ENCODE data around the gene ZDHHC11B.
A peak's percentile ranks its signal among the peaks of the same experiment; 100 is the strongest.
"Not testable (repeated sequence)": the region's sequence is repeated elsewhere in the genome, so short reads cannot be mapped to it uniquely, and the experiment has no call there.

The ZDHHC11B gene

DNA sequence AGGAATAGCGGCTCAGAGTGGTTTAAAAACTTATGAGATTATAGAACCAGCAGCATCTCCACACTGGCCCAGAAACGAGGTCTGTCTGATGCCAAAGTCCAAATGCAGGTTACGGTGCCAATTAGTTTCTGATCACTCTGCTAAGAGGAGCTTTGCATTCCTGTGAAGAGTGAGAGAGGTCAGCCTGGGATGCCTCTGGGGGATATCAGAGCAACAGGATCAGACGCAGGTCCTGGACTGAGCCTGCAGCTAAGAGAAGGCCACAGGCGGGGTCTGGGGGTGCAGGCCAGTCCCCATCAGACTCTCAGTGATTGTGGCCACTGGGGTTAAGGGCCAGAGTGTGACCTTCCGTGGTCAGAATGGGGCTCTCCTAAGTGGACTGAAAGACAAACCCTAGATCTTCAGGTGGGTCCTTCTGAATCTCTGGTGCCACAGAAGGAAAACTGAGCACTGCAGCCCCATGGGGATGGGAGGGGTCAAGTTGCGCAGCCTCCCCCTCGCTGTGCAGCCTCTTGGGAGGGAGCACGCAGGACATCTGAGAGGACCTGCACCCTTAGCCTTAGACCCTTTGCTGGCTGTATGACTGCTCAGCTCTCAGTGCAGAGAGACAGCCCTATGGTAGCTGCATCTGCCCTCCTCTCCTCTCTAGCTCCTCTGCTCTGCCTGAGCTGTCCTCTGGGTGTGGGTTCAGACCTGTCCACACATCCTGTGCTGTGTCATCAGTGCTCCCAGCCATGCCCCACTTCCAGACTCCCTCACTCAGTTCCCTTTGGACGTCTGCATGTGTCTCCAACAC is 23.4 kb upstream of the ZDHHC11B start:
- not testable (repeated sequence) for H3K9ac ChIP-seq (ENCODE audit: low read depth, low read length); H3K27me3 ChIP-seq (ENCODE audit: insufficient read depth, low read length); H3K27ac ChIP-seq (ENCODE audit: low read depth, low read length); H3K4me1 ChIP-seq (ENCODE audit: insufficient read depth, low read length); H3K36me3 ChIP-seq (ENCODE audit: insufficient read depth, low read length); H3K4me3 ChIP-seq (ENCODE audit: low read length); H3K9me3 ChIP-seq (ENCODE audit: insufficient read depth, low read depth, low read length)
- WGBS, result 83% methylated on average over 2 of the region's 10 CpGs

DNA sequence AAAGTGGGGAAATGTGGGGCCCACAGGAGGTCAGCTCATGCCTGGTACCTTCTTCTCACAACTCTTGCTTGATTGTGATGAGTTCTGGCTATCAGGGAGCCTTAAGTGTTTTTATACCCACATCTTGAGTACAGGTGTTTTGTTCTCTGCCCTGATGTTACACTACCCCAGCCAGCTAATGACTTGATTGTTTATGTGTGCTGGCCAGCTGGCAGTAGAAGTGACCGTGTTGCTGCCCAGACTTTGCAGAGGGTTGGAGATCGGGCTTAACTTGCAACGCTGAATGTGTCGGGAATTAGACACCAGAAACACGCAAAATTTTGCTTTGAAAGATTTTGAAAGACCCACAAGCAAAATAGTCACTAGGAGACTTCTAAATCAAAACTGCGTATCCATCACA is 16.9 kb upstream of the ZDHHC11B start:
- Histone ChIP-seq H3K9ac (ENCODE audit: low read depth, low read length) (no peak overlapping the region), H3K4me1 (ENCODE audit: insufficient read depth, low read length) (no peaks in the 10 kb centered on the region), H3K27me3 (ENCODE audit: insufficient read depth, low read length) (no peaks in the 10 kb centered on the region), H3K4me3 (ENCODE audit: low read length) (no peak overlapping the region), H3K27ac (ENCODE audit: low read depth, low read length) (no peak overlapping the region), H3K9me3 (ENCODE audit: insufficient read depth, low read depth, low read length) (no peaks in the 10 kb centered on the region), H3K36me3 (ENCODE audit: insufficient read depth, low read length) (no peaks in the 10 kb centered on the region)
- WGBS, result 97% methylated on average over 6 of the region's 6 CpGs

GRCh38 chr5:801055-801454 is 16.5 kb upstream of the ZDHHC11B start:
- not testable (repeated sequence) for H3K4me3 ChIP-seq (ENCODE audit: low read length); H3K9ac ChIP-seq (ENCODE audit: low read depth, low read length); H3K27me3 ChIP-seq (ENCODE audit: insufficient read depth, low read length); H3K36me3 ChIP-seq (ENCODE audit: insufficient read depth, low read length); H3K9me3 ChIP-seq (ENCODE audit: insufficient read depth, low read depth, low read length); H3K4me1 ChIP-seq (ENCODE audit: insufficient read depth, low read length); H3K27ac ChIP-seq (ENCODE audit: low read depth, low read length)
- WGBS, result 97% methylated on average over 4 of the region's 4 CpGs

DNA sequence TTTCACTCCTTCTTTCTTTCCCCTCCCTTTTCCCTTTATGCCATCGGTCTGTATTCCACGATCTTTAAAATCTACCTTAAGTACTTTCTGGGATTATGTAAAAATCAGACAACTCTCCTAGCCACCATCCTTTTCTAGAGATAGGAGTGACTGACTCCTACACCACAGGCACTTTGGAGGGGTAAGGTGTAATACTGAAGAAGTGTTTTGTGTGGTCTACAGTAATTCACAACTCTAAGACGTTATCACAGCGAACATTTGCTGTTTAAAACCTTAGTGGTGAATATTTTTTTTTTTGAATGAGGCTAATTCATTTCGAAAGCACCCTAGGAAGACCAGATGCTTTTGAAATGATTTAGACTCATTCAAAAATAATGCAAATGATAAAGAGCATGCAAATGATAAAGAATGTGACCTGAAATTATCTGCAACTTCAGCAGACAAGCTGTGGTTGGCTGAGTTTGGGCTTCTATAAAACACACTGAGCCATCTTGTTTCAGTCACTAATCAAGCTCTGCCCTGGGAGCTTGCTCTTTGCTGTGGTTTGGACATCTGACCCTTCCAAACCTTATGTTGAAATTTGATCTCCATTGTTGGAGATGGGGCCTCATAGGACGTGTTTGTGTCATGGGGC is 14.1 kb upstream of the ZDHHC11B start:
- H3K9ac ChIP-seq (ENCODE audit: low read depth, low read length); H3K9me3 ChIP-seq (ENCODE audit: insufficient read depth, low read depth, low read length); H3K27me3 ChIP-seq (ENCODE audit: insufficient read depth, low read length); H3K36me3 ChIP-seq (ENCODE audit: insufficient read depth, low read length); H3K4me3 ChIP-seq (ENCODE audit: low read length); H3K4me1 ChIP-seq (ENCODE audit: insufficient read depth, low read length); H3K27ac ChIP-seq (ENCODE audit: low read depth, low read length): not testable (repeated sequence)
- 50% methylated on average over 1 of the region's 6 CpGs for WGBS

DNA sequence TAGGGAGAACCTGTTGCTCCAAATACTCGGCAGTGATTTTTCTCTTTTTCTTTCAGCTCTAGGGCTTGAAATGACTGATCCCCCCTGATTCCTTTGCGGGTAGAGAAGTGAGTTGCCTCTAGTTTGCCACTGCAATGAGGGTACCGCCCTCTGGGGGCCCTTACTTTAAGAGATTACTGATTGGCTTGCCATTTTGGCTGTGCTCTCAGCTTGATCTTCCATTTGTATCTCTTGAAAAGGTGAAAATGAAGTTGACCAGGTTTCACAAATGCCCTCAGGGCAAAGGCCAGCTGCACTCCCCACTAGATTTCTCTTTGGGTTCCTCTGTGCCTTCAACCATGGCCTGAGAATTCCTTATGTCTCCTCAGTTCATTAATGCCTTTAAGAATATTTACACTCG is 13.5 kb upstream of the ZDHHC11B start:
- not testable (repeated sequence) for H3K27ac ChIP-seq (ENCODE audit: low read depth, low read length); H3K27me3 ChIP-seq (ENCODE audit: insufficient read depth, low read length); H3K4me3 ChIP-seq (ENCODE audit: low read length); H3K36me3 ChIP-seq (ENCODE audit: insufficient read depth, low read length); H3K4me1 ChIP-seq (ENCODE audit: insufficient read depth, low read length); H3K9ac ChIP-seq (ENCODE audit: low read depth, low read length); H3K9me3 ChIP-seq (ENCODE audit: insufficient read depth, low read depth, low read length)
- WGBS, result 94% methylated on average over 3 of the region's 4 CpGs

- not testable (repeated sequence) for H3K36me3 ChIP-seq (ENCODE audit: insufficient read depth, low read length); H3K4me3 ChIP-seq (ENCODE audit: low read length); H3K4me1 ChIP-seq (ENCODE audit: insufficient read depth, low read length); H3K9ac ChIP-seq (ENCODE audit: low read depth, low read length); H3K9me3 ChIP-seq (ENCODE audit: insufficient read depth, low read depth, low read length); H3K27ac ChIP-seq (ENCODE audit: low read depth, low read length); H3K27me3 ChIP-seq (ENCODE audit: insufficient read depth, low read length)
- no CpG with 5 or more reads among the region's 1 CpG for WGBS
Observed at GRCh38 chr5:795873-796272, 11.3 kb upstream of the ZDHHC11B start.

- H3K9ac ChIP-seq (ENCODE audit: low read depth, low read length); H3K27me3 ChIP-seq (ENCODE audit: insufficient read depth, low read length); H3K27ac ChIP-seq (ENCODE audit: low read depth, low read length); H3K9me3 ChIP-seq (ENCODE audit: insufficient read depth, low read depth, low read length); H3K36me3 ChIP-seq (ENCODE audit: insufficient read depth, low read length); H3K4me3 ChIP-seq (ENCODE audit: low read length); H3K4me1 ChIP-seq (ENCODE audit: insufficient read depth, low read length): not testable (repeated sequence)
- WGBS, result 93% methylated on average over 1 of the region's 1 CpG
Observed at GRCh38 chr5:794948-795347, 10.4 kb upstream of the ZDHHC11B start.

DNA sequence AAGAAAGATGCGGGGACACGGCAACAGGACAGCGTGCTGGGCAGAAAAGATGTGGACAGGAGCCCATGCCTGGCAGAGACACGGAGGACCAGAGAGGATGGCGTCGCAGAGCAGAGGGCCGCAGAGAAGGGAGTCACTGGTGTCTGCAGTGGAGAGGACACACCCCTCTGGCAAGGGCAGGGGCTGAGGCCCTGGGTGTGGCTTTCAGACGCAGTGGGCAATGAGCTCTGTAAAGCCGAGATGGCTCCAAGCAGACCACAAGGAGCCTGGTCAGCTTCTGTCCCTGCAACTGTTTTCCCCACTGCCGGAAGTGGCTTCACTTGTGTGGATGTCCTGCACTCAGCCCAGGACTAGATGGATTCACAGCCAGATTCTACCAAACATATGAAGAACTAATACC is 4.2 kb upstream of the ZDHHC11B start:
- H3K9me3 ChIP-seq (ENCODE audit: insufficient read depth, low read depth, low read length); H3K36me3 ChIP-seq (ENCODE audit: insufficient read depth, low read length); H3K4me3 ChIP-seq (ENCODE audit: low read length); H3K27ac ChIP-seq (ENCODE audit: low read depth, low read length); H3K9ac ChIP-seq (ENCODE audit: low read depth, low read length); H3K4me1 ChIP-seq (ENCODE audit: insufficient read depth, low read length): not testable (repeated sequence)
- H3K27me3 ChIP-seq (ENCODE audit: insufficient read depth, low read length), result peaks cover 16% of the 10 kb centered on the region
- WGBS, result 86% methylated on average over 10 of the region's 10 CpGs

- not testable (repeated sequence) for H3K9ac ChIP-seq (ENCODE audit: low read depth, low read length); H3K9me3 ChIP-seq (ENCODE audit: insufficient read depth, low read depth, low read length); H3K36me3 ChIP-seq (ENCODE audit: insufficient read depth, low read length); H3K4me3 ChIP-seq (ENCODE audit: low read length); H3K4me1 ChIP-seq (ENCODE audit: insufficient read depth, low read length); H3K27ac ChIP-seq (ENCODE audit: low read depth, low read length)
- H3K27me3 ChIP-seq (ENCODE audit: insufficient read depth, low read length), result peaks cover 23% of the 10 kb centered on the region
- 91% methylated on average over 4 of the region's 6 CpGs for WGBS
Observed at GRCh38 chr5:787857-788233, 3.3 kb upstream of the ZDHHC11B start.

- H3K36me3 ChIP-seq (ENCODE audit: insufficient read depth, low read length); H3K27ac ChIP-seq (ENCODE audit: low read depth, low read length); H3K4me1 ChIP-seq (ENCODE audit: insufficient read depth, low read length); H3K9ac ChIP-seq (ENCODE audit: low read depth, low read length); H3K9me3 ChIP-seq (ENCODE audit: insufficient read depth, low read depth, low read length); H3K4me3 ChIP-seq (ENCODE audit: low read length): not testable (repeated sequence)
- peaks cover 23% of the 10 kb centered on the region for H3K27me3 ChIP-seq (ENCODE audit: insufficient read depth, low read length)
- WGBS, result 91% methylated on average over 8 of the region's 18 CpGs
Observed at GRCh38 chr5:787224-787856, 2.8 kb upstream of the ZDHHC11B start.

DNA sequence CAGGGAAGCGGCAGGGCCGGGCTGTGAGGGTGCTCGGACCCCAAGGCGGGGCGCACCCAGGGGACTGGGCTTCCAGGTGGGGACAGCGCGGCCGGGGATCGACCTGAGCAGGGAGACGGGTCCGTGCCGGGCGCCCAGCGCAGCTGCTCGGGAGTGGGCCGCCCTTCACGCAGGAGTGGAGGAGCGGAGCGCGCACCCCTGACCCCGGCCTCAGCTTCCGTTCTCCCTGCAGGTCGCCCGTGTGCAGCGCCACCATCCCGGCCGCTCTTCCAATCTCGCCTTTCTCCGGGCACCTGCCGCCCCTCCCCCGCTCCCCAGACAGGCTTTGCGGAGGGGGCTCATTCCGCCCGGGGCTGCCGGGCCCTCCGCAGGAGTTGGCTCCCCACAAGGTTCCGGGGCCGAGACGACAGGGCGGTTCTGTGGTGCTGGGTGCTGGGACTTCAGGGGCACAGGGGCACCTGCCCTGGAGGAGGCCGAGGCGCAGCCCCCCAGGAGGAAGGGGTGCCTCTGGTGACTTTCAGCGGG is 714 bp upstream of the ZDHHC11B start:
- H3K27ac ChIP-seq (ENCODE audit: low read depth, low read length); H3K9me3 ChIP-seq (ENCODE audit: insufficient read depth, low read depth, low read length); H3K36me3 ChIP-seq (ENCODE audit: insufficient read depth, low read length); H3K9ac ChIP-seq (ENCODE audit: low read depth, low read length); H3K4me1 ChIP-seq (ENCODE audit: insufficient read depth, low read length): not testable (repeated sequence)
- peaks cover 23% of the 10 kb centered on the region for H3K27me3 ChIP-seq (ENCODE audit: insufficient read depth, low read length)
- H3K4me3 ChIP-seq (ENCODE audit: low read length), result peak overlapping the region; percentile 60
- WGBS, result 11% methylated on average over 28 of the region's 43 CpGs

Data from HUES64 (cell line).